ENCODE results near the gene CD38.

CD38 gene

DNA sequence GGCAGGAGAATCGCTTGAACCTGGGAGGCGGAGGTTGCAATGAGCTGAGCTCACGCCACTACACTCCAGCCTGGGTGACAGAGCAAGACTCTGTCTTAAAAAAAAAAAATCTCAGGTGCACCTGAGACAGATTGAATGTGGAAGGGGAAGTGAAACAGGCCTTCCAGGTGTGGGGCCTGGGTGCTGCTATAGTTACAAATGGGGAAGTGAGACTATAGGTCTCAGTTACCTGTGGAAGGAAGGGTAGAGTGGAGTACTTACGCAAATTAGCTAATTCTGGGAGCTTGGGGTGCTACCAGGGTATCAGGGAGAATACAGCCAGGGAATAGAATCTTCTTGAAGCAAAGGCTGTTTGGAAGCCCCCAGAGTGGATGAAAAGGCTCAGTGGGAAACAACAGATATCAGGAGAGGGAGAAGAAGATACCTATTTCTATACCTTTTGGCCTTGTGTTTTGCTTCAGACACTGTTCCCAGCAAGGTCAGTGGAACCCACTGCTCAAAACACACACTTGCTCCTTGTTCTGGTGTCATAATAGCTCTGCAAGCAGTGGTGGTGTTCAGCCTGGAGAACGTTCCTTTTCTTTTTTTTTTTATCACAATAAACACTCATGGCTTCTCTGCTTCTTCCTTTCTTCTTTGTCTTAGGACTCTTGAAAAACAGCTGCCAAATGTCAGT lies 7.0 kb downstream of the CD38 start:
- no peak for FAIRE-seq
- TF ChIP-seq, protein P1, sequence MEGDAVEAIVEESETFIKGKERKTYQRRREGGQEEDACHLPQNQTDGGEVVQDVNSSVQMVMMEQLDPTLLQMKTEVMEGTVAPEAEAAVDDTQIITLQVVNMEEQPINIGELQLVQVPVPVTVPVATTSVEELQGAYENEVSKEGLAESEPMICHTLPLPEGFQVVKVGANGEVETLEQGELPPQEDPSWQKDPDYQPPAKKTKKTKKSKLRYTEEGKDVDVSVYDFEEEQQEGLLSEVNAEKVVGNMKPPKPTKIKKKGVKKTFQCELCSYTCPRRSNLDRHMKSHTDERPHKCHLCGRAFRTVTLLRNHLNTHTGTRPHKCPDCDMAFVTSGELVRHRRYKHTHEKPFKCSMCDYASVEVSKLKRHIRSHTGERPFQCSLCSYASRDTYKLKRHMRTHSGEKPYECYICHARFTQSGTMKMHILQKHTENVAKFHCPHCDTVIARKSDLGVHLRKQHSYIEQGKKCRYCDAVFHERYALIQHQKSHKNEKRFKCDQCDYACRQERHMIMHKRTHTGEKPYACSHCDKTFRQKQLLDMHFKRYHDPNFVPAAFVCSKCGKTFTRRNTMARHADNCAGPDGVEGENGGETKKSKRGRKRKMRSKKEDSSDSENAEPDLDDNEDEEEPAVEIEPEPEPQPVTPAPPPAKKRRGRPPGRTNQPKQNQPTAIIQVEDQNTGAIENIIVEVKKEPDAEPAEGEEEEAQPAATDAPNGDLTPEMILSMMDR (IDR thresholded peaks at IDR 0.05; ENCODE audit: insufficient read depth, missing control alignments): no peak

GRCh38 chr4:15786743-15787142 lies 8.6 kb downstream of the CD38 start:
- no peak for DNase-seq (ENCODE audit: insufficient read length, low spot score)
- TF ChIP-seq, protein P1 (IDR thresholded peaks at IDR 0.05; ENCODE audit: insufficient read depth, missing control alignments): no peak
- FAIRE-seq: no peak

More for the DNA sequence above, 7.0 kb downstream of the CD38 start:
- DNase-seq (ENCODE audit: insufficient read length, low spot score): no peak

GRCh38 chr4:15792974-15793373 lies 14.8 kb downstream of the CD38 start:
- DNase-seq (ENCODE audit: insufficient read length, low spot score) (no peak), FAIRE-seq (peak; percentile 35)
- TF ChIP-seq, protein P1 (IDR thresholded peaks at IDR 0.05; ENCODE audit: insufficient read depth, missing control alignments): no peak

DNA sequence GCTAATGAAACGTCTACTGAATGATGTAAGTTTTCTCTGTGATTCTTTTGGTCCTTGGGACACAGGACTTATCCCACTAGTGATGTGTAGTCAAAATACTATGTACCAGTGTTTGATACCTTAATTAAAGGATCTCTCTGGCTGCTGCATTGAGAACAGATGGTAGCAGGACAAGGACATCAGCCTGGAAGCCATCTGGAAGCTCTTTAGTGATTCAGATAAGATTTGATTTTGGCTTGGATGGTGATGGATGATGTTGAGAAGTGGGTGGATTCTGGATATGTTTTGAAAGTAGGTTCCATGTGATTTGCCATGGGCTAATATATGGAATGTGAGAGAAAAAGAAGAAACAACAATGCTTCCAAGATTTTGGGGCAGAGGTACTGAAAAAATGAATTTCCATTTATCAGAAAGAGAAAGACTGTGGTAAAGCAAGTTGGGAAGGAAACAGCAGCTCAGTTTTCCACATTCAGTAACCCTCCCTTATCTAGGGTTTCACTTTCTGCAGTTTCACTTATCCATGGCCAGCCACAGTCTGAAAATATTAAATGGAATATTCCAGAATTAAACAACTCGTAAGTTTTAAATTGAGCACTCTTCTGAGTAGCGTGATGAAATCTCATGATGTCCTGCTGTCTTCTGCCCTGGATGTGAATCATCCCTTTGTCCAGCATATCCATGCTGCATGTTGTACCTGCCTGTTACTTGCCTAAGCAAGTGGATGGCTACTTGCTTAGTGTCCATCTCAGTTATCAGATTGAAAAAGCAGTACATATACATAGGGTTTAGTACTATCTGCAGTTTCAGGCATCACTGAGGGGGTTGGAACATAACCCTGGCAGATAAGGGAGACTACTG lies 15.6 kb downstream of the CD38 start:
- TF ChIP-seq, protein P1 (IDR thresholded peaks at IDR 0.05; ENCODE audit: insufficient read depth, missing control alignments): no peak
- FAIRE-seq (peak; percentile 77), DNase-seq (ENCODE audit: insufficient read length, low spot score) (no peak)

GRCh38 chr4:15794426-15794825 lies 16.3 kb downstream of the CD38 start:
- TF ChIP-seq, protein P1 (IDR thresholded peaks at IDR 0.05; ENCODE audit: insufficient read depth, missing control alignments): no peak
- DNase-seq (ENCODE audit: insufficient read length, low spot score) (no peak), FAIRE-seq (no peak)

GRCh38 chr4:15794905-15795304 lies 16.8 kb downstream of the CD38 start:
- DNase-seq (ENCODE audit: insufficient read length, low spot score) (no peak), FAIRE-seq (no peak)
- TF ChIP-seq, protein P1 (IDR thresholded peaks at IDR 0.05; ENCODE audit: insufficient read depth, missing control alignments): no peak

GRCh38 chr4:15797320-15797719 lies 19.2 kb downstream of the CD38 start:
- TF ChIP-seq, protein P1 (IDR thresholded peaks at IDR 0.05; ENCODE audit: insufficient read depth, missing control alignments): no peak
- no peak for FAIRE-seq

More at GRCh38 chr4:15797320-15797719, 19.2 kb downstream of the CD38 start:
- no peak for DNase-seq (ENCODE audit: insufficient read length, low spot score)

All from D721Med (cell line).